IMR-90 (cell line): Measurements from ENCODE around the gene ITIH4. TPM values are rescaled to one million over a fixed set of nuclear protein-coding genes. Genes with fewer than 3 reads are reported as not detected.

Experiments used
- ATAC-seq: fragments of 200-7000 bp; cut with Tn5 transposase; 2 replicates; pipeline ENCODE4 v1.9.1; 2020; ENCODE audit warnings: low read depth, mild to moderate bottlenecking, moderate library complexity
- BruUV-seq: library from RNA; stranded (reverse); fragments of 400-500 nt; replicated peaks from 2 replicates; lab custom pipeline; 2021; lab: Mats Ljungman, UMichigan
- CTCF ChIA-PET: fragments of 300-600 bp; formaldehyde crosslinking; extraction: SDS; loops from one replicate; lab custom pipeline; 2021; ENCODE audit warnings: antibody characterized with exemption; lab: Yijun Ruan, JAX
- POLR2A ChIA-PET: fragments of 300-600 bp; sonication (Branson Sonifier 250); formaldehyde crosslinking; loops from one replicate; lab custom pipeline; 2022; ENCODE audit warnings: antibody characterized with exemption; ENCODE audit not compliant: unreplicated experiment; lab: Charles Lee
- DNase-seq: peaks from one replicate; pipeline ENCODE4 v3.0.0; 2013
- H2AFZ ChIP-seq: replicated peaks from 2 replicates; pipeline ENCODE3; 2013; ENCODE audit warnings: low read length, mild to moderate bottlenecking; ENCODE audit not compliant: poor library complexity
- H2AK5ac ChIP-seq: 2 replicates; pipeline ENCODE4 v1.6.1; 2013; ENCODE audit warnings: low read depth, low read length, inconsistent platforms
- H2AK9ac ChIP-seq: replicated peaks from 2 replicates; pipeline ENCODE3; 2013; ENCODE audit warnings: mild to moderate bottlenecking, low read depth, low read length, moderate library complexity; ENCODE audit not compliant: poor library complexity
- H2BK120ac ChIP-seq: 2 replicates; pipeline ENCODE4 v1.6.1; 2013; ENCODE audit warnings: low read depth, low read length, inconsistent platforms
- H2BK15ac ChIP-seq: 3 replicates; pipeline ENCODE4 v1.6.1; 2013; ENCODE audit warnings: low read depth, low read length, inconsistent platforms
- H2BK20ac ChIP-seq: 2 replicates; pipeline ENCODE4 v1.6.1; 2013; ENCODE audit warnings: low read depth, mild to moderate bottlenecking, inconsistent platforms, low read length, moderate library complexity
- H2BK5ac ChIP-seq: 2 replicates; pipeline ENCODE4 v1.6.1; 2013; ENCODE audit warnings: mild to moderate bottlenecking, low read depth, low read length, inconsistent platforms; ENCODE audit not compliant: poor library complexity, severe bottlenecking
- H3K14ac ChIP-seq: replicated peaks from 2 replicates; pipeline ENCODE4 v1.6.1; 2013; ENCODE audit warnings: low read depth, low read length, inconsistent platforms
- H3K18ac ChIP-seq: 2 replicates; pipeline ENCODE4 v1.6.1; 2013; ENCODE audit warnings: low read depth, low read length, control low read depth
- H3K23ac ChIP-seq: 2 replicates; pipeline ENCODE4 v1.6.1; 2013; ENCODE audit warnings: low read depth, low read length, inconsistent platforms
- H3K27ac ChIP-seq: 2 replicates; pipeline ENCODE4 v1.5.1; 2013; ENCODE audit warnings: mild to moderate bottlenecking, control low read depth, low read length; ENCODE audit not compliant: insufficient read depth
- H3K27me3 ChIP-seq: 2 replicates; pipeline ENCODE4 v1.6.1; 2013; ENCODE audit warnings: low read length; ENCODE audit not compliant: control insufficient read depth, insufficient read depth
- H3K36me3 ChIP-seq: 2 replicates; pipeline ENCODE4 v1.6.1; 2013; ENCODE audit warnings: low read length, mixed read lengths; ENCODE audit not compliant: control insufficient read depth, insufficient read depth
- H3K4ac ChIP-seq: 2 replicates; pipeline ENCODE4 v1.6.1; 2013; ENCODE audit warnings: low read depth, low read length, inconsistent platforms
- H3K4me1 ChIP-seq: 2 replicates; pipeline ENCODE4 v1.6.1; 2013; ENCODE audit warnings: low read length, mixed read lengths; ENCODE audit not compliant: control insufficient read depth, insufficient read depth
- H3K4me2 ChIP-seq: 2 replicates; pipeline ENCODE4 v1.6.1; 2013; ENCODE audit warnings: low read depth, mild to moderate bottlenecking, control low read depth, low read length, moderate library complexity
- H3K4me3 ChIP-seq: 2 replicates; pipeline ENCODE4 v1.5.1; 2013; ENCODE audit warnings: low read depth, mild to moderate bottlenecking, control low read depth, low read length, moderate library complexity; ENCODE audit not compliant: insufficient read depth
- H3K56ac ChIP-seq: 2 replicates; pipeline ENCODE4 v1.6.1; 2013; ENCODE audit warnings: low read length, inconsistent platforms; ENCODE audit not compliant: insufficient read depth; ENCODE audit errors: extremely low read depth
- H3K79me1 ChIP-seq, 2 experiments: 2 replicates each; pipeline ENCODE4 v1.6.1; 2013; ENCODE audit warnings: low read length in 2 of 2, inconsistent platforms in 1 of 2, low read depth in 1 of 2
- H3K9ac ChIP-seq: 2 replicates; pipeline ENCODE4 v1.6.1; 2013; ENCODE audit warnings: low read depth, low read length, control low read depth
- H3K9me1 ChIP-seq: 2 replicates; pipeline ENCODE4 v1.6.1; 2013; ENCODE audit warnings: low read length, inconsistent platforms; ENCODE audit not compliant: insufficient read depth
- H3K9me3 ChIP-seq: 2 replicates; pipeline ENCODE4 v1.6.1; 2013; ENCODE audit warnings: low read length; ENCODE audit not compliant: control insufficient read depth, insufficient read depth
- H4K20me1 ChIP-seq: 2 replicates; pipeline ENCODE4 v1.6.1; 2013; ENCODE audit warnings: low read length, inconsistent platforms; ENCODE audit not compliant: insufficient read depth
- H4K5ac ChIP-seq: 2 replicates; pipeline ENCODE4 v1.6.1; 2013; ENCODE audit warnings: mild to moderate bottlenecking, low read depth, low read length, control low read depth
- H4K8ac ChIP-seq, 2 experiments: 2 replicates each; pipeline ENCODE4 v1.6.1; 2013; ENCODE audit warnings: low read depth in 2 of 2, low read length in 2 of 2, control low read depth in 1 of 2, inconsistent platforms in 1 of 2
- H4K91ac ChIP-seq: 2 replicates; pipeline ENCODE4 v1.6.1; 2013; ENCODE audit warnings: low read depth, low read length, inconsistent platforms; ENCODE audit not compliant: insufficient read depth
- CEBPB ChIP-seq: IDR thresholded peaks from 2 replicates; pipeline ENCODE4 v1.6.1; 2012; ENCODE audit warnings: low read depth, low read length, improper control_type of control experiment
- CHD1 ChIP-seq: IDR thresholded peaks from 2 replicates; pipeline ENCODE4 v1.6.1; 2012; ENCODE audit warnings: low read depth, low read length, improper control_type of control experiment
- FOS ChIP-seq: fragments of 150-350 bp; IDR thresholded peaks from 2 replicates; pipeline ENCODE4 v1.6.1; 2016; ENCODE audit warnings: low read depth, low read length
- MAZ ChIP-seq: IDR thresholded peaks from 2 replicates; pipeline ENCODE4 v1.6.1; 2012; ENCODE audit warnings: low read depth, mild to moderate bottlenecking, low read length, improper control_type of control experiment, moderate library complexity, borderline replicate concordance
- MXI1 ChIP-seq: IDR thresholded peaks from 2 replicates; pipeline ENCODE4 v1.6.1; 2012; ENCODE audit warnings: low read depth, mild to moderate bottlenecking, low read length, moderate library complexity, borderline replicate concordance
- NFE2L2 ChIP-seq: fragments of 150-350 bp; IDR thresholded peaks from 2 replicates; pipeline ENCODE4 v1.6.1; 2016; ENCODE audit warnings: low read depth, mild to moderate bottlenecking, low read length
- POLR2A ChIP-seq: IDR thresholded peaks from 2 replicates; pipeline ENCODE4 v1.6.1; 2012; ENCODE audit warnings: mild to moderate bottlenecking, low read depth, low read length
- RAD21 ChIP-seq: IDR thresholded peaks from 2 replicates; pipeline ENCODE4 v1.6.1; 2012; ENCODE audit warnings: low read length, improper control_type of control experiment
- RCOR1 ChIP-seq: IDR thresholded peaks from 2 replicates; pipeline ENCODE4 v1.6.1; 2012; ENCODE audit warnings: mild to moderate bottlenecking, low read length, improper control_type of control experiment; ENCODE audit not compliant: insufficient replicate concordance
- RFX5 ChIP-seq: IDR thresholded peaks from 2 replicates; pipeline ENCODE4 v1.8.0; 2012; ENCODE audit warnings: low read depth, mild to moderate bottlenecking, low read length, moderate library complexity
- SMC3 ChIP-seq: fragments of 150-350 bp; IDR thresholded peaks from 2 replicates; pipeline ENCODE4 v1.6.1; 2016; ENCODE audit warnings: low read depth, mild to moderate bottlenecking, antibody characterized with exemption, low read length, moderate library complexity
- WGBS, 2 experiments: methylation state at CpG; one replicate each; pipeline versions ENCODE4 v1.1.5 to v1.1.7; 2013; ENCODE audit warnings: missing lambda C conversion rate in 2 of 2; ENCODE audit not compliant: insufficient read length in 1 of 2; ENCODE audit errors: extremely low coverage in 2 of 2; 5-methylcytosine and 5-hydroxymethylcytosine counted together
- dilution Hi-C: fragments of 300-500 bp; cut with HindIII; formaldehyde crosslinking; loops from one replicate; pipeline ENCODE4 v1.14.3; 2018; ENCODE audit warnings: low sequenced_read_pairs; ENCODE audit not compliant: unreplicated experiment
- in situ Hi-C: fragments of 300-500 bp; cut with MboI; formaldehyde crosslinking; loops from 3 replicates; pipeline ENCODE4 v1.14.3; 2019; ENCODE audit warnings: low sequenced_read_pairs, inconsistent platforms, mixed read lengths
- intact Hi-C: fragments of 100-400 bp; cut with micrococcal nuclease; formaldehyde crosslinking; loops from 2 replicates; pipeline ENCODE4 v1.10.0; 2022
- polyA plus RNA-seq, 3 experiments: library from polyadenylated mRNA; depleted of rRNA; stranded (reverse); fragments of >200 nt; gene quantifications; 2 replicates each; pipeline ENCODE4 v1.2.3, GENCODE V29; 2012; ENCODE audit warnings: low replicate concordance in 1 of 3
- total RNA-seq: library from RNA; depleted of rRNA; stranded (reverse); fragments of >200 nt; gene quantifications from 2 replicates; pipeline ENCODE4 v1.2.3, GENCODE V29; 2012
- TF ChIP-seq, protein P1 (sequence below): fragments of 150-350 bp; IDR thresholded peaks from 2 replicates; pipeline ENCODE4 v1.6.1; 2017; ENCODE audit warnings: mild to moderate bottlenecking, antibody characterized with exemption, low read length, low read depth
- TF ChIP-seq, protein P2 (sequence below): fragments of 150-350 bp; IDR thresholded peaks from 2 replicates; pipeline ENCODE4 v1.6.1; 2016; ENCODE audit warnings: low read depth, mild to moderate bottlenecking, low read length, moderate library complexity, borderline replicate concordance
- TF ChIP-seq, protein P3 (sequence below): conservative IDR thresholded peaks from 2 replicates; pipeline ENCODE4 v1.5.1; 2012; ENCODE audit warnings: mild to moderate bottlenecking, low read depth, low read length, improper control_type of control experiment

Gene ITIH4
- total and polyA plus RNA-seq, 2 of the 4 experiments (the other 2 are of a cell fraction) = 0.26 to 0.36 TPM

DNA sequence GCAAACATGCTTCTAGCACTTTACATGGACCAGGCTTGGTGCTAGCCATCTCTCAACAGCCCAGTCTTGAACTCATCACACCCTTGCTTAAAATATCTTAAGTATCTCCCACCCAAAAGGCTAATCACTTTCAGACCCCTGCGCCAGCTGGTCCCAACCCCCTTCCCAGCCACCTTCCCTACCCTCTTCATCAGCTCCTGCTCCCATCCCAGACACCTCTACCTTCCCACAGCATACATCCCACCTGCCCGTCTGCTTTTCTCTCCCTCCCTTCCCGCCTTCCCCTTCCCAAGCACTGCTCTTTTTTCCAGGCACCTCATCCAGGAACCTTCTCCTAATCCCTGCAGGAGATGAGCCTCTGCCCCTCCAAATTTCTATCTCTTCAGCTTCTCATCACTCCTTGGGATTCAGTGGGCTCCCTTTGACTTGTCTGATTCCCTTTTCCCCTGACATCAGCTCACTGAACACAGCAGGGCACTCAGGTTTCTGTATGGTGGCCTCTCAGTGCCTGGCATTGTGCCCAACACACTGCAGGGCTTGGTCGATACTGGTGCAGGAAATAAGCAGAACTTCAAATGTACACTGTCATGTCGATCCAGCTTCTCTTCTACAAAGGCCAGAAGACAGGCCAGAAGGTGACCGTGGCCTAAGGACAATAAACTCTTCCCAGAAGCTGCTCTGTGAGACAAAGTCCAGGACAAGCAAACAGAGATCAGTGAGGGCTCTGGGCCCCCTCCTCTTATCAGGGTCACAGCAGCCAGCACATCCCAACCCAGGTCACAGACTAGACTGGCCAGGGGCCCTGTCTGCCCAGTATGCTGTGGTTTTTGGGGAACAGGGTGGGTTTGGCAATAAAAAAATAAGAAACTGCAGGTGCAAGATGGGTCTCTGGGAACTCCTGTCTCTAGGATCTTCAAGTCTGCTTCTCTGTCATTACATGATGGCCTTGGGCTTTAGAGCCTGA is 55.3 kb downstream of the ITIH4 start:
- WGBS, 2 experiments = 52% methylated on average over 3 of the region's 6 CpGs; no CpG with 5 or more reads in 1 of the 2 experiments
- Histone ChIP-seq H2BK120ac (no peak overlapping the region), H3K14ac (no peak overlapping the region), H3K79me1 (peaks cover 5 to 9% of the 10 kb centered on the region in 2 experiments; a peak in 3 of 4 replicates), H2BK20ac (no peak overlapping the region), H3K9me1 (peaks cover 7% of the 10 kb centered on the region; the same call in 1 of the 2 replicates), H3K23ac (no peak overlapping the region), H3K27ac (no peak overlapping the region), H4K8ac (no peak overlapping the region), H2BK5ac (no peak overlapping the region), H3K27me3 (peaks cover 19% of the 10 kb centered on the region; the same call in 1 of the 2 replicates), H2AK9ac (no peak overlapping the region), H3K9me3 (no peaks in the 10 kb centered on the region), H3K56ac (no peak overlapping the region), H3K4ac (no peak overlapping the region), H2BK15ac (no peak overlapping the region), H3K18ac (no peak overlapping the region), H2AK5ac (no peak overlapping the region), H3K4me3 (no peak overlapping the region), H3K9ac (no peak overlapping the region), H4K91ac (no peak overlapping the region), H4K5ac (no peak overlapping the region), H4K20me1 (no peaks in the 10 kb centered on the region), H3K4me2 (no peak overlapping the region), H3K36me3 (no peaks in the 10 kb centered on the region), H2AFZ (no peak overlapping the region), H3K4me1 (no peaks in the 10 kb centered on the region)
- ChIA-PET CTCF (no interaction called here), POLR2A (no interaction called here)
- dilution Hi-C loops (no loop called here), in situ Hi-C loops (no loop called here), intact Hi-C loops (no loop called here)
- ATAC-seq = no peak
- no TSS peak for BruUV-seq
- DNase-seq = no peak
- TF ChIP-seq MAZ = no peak
- no peak for TF ChIP-seq NFE2L2
- TF ChIP-seq SMC3 = no peak
- TF ChIP-seq, protein P1, sequence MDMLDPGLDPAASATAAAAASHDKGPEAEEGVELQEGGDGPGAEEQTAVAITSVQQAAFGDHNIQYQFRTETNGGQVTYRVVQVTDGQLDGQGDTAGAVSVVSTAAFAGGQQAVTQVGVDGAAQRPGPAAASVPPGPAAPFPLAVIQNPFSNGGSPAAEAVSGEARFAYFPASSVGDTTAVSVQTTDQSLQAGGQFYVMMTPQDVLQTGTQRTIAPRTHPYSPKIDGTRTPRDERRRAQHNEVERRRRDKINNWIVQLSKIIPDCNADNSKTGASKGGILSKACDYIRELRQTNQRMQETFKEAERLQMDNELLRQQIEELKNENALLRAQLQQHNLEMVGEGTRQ = no peak
- TF ChIP-seq, protein P2, sequence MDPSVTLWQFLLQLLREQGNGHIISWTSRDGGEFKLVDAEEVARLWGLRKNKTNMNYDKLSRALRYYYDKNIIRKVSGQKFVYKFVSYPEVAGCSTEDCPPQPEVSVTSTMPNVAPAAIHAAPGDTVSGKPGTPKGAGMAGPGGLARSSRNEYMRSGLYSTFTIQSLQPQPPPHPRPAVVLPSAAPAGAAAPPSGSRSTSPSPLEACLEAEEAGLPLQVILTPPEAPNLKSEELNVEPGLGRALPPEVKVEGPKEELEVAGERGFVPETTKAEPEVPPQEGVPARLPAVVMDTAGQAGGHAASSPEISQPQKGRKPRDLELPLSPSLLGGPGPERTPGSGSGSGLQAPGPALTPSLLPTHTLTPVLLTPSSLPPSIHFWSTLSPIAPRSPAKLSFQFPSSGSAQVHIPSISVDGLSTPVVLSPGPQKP = no peak
- TF ChIP-seq, protein P3, sequence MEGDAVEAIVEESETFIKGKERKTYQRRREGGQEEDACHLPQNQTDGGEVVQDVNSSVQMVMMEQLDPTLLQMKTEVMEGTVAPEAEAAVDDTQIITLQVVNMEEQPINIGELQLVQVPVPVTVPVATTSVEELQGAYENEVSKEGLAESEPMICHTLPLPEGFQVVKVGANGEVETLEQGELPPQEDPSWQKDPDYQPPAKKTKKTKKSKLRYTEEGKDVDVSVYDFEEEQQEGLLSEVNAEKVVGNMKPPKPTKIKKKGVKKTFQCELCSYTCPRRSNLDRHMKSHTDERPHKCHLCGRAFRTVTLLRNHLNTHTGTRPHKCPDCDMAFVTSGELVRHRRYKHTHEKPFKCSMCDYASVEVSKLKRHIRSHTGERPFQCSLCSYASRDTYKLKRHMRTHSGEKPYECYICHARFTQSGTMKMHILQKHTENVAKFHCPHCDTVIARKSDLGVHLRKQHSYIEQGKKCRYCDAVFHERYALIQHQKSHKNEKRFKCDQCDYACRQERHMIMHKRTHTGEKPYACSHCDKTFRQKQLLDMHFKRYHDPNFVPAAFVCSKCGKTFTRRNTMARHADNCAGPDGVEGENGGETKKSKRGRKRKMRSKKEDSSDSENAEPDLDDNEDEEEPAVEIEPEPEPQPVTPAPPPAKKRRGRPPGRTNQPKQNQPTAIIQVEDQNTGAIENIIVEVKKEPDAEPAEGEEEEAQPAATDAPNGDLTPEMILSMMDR = no peak
- TF ChIP-seq MXI1 = no peak
- TF ChIP-seq POLR2A = no peak
- no peak for TF ChIP-seq RCOR1
- TF ChIP-seq RAD21 = no peak
- no peak for TF ChIP-seq FOS
- TF ChIP-seq CHD1 = no peak
- no peak for TF ChIP-seq RFX5
- TF ChIP-seq CEBPB = no peak
